ENCODE results near the gene CEBPB. TPM values are rescaled to one million over a fixed set of nuclear protein-coding genes. Genes with fewer than 3 reads are reported as not detected.
"Not testable (repeated sequence)": the region's sequence is repeated elsewhere in the genome, so short reads cannot be mapped to it uniquely, and the experiment has no call there.

Gene CEBPB
- total RNA-seq, 1 donor from 2014 or later, result 59.8 TPM

- ATAC-seq, result no peak
These were observed 19.9 kb upstream of the CEBPB start for GRCh38 chr20:50170549-50171220.

DNA sequence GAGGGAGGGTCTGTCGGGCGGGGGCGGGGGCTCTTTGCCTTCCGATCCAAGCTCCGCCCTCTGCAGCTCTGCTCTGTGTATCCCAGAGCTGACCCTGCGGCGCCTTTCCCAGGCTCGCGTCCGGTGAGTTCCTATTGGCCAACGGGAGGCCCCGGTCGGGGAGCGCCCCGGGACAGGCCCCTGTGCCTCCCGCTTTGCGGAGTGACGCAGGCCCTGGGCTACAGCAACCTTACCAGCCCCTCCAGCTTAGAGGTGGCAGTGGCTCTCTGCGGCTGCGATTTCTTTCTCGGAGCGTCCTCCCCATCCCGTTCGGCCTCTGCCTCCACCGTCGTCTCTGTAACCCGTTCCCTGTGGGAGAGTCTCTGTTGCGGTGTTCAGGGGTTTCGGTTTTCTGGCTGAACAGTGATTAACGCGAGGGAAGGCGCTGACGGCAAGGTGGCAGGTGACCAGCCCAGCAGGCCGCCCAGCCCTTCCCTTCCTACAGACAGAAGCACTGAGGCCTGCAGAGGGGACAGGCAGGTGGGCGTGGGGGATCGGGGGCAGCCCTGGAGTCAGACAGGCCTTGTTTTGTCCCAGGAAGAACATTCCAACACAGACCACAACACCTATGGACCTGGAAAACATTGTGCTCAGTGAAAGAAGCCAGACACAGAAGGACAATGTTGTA is 18.1 kb upstream of the CEBPB start:
- peak; percentile 67 for ATAC-seq

DNA sequence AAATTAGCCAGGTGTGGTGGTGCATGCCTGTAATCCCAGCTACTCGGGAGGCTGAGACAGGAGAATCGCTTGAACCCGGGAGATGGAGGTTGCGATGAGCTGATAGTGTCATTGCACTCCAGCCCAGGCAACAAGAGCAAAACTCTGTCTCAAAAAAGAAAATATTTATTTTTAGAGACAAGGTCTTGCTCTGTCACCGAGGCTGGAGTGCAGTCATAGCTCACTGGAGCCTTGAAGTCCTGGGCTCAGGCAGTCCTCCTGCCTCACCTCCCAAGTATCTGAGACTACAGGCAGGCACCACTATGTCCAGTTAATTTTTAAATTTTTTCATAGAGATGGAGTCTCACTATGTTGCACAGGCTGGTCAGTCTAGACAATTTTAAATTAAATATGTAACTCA is 16.2 kb upstream of the CEBPB start:
- ATAC-seq, result no peak

- no peak for ATAC-seq
These were observed 14.4 kb upstream of the CEBPB start for GRCh38 chr20:50175938-50176933.

DNA sequence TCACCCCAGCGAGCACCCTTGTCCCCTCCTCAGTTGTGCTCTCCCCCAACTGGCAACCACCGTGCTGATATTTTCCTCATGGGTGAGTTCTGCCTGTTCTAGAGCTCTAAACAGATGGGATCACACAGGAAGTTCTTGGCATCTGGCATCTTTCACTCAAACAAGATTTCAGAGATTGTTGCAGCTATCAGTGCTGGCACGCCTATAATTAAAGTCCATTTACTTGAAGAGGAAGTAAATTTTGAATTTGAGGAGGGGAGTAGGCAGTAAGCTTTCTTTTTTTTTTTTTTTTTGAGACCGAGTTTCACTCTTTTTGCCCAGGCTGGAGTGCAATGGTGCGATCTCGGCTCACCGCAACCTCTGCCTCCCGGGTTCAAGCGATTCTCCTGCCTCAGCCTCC is 12.0 kb upstream of the CEBPB start:
- not testable (repeated sequence) for ATAC-seq

DNA sequence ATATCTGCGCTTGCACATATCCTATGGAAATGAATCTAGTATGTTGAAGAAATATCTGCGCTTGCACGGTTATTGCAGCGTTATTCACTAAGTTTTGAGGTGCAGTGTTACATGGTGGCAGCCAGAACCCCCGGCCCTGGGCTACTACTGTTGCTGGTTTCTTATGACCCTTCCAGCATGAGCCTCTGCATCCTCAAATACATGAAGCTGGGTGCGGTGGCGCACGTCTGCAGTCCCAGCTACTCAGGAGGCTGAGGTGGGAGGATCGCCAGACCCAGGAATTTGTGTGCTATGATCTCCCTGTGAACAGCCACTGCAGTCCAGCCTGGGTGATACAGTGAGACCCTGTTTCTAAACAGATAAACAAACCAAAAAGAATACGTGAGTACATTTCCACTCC is 9.3 kb upstream of the CEBPB start:
- no peak for ATAC-seq

DNA sequence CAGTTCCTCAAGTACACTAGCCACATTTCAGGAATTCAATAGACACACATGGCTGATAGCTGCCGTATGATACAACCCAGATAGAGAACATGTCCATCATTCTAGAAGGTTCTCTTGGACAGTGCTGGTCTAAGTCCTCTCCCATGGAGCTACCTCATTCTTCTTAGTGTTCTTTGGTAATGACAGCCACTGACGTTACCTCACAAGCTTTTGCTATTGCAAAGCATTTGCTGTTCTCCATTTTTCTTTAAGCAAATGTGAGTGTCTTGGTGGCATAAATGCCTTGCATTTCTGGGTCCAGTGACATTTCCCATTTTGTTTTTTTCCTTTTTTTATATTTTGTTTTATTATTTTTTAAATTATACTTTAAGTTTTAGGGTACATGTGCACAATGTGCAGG is 8.3 kb upstream of the CEBPB start:
- no peak for ATAC-seq

- ATAC-seq, result no peak
These were observed 5.2 kb upstream of the CEBPB start for GRCh38 chr20:50185426-50185825.

DNA sequence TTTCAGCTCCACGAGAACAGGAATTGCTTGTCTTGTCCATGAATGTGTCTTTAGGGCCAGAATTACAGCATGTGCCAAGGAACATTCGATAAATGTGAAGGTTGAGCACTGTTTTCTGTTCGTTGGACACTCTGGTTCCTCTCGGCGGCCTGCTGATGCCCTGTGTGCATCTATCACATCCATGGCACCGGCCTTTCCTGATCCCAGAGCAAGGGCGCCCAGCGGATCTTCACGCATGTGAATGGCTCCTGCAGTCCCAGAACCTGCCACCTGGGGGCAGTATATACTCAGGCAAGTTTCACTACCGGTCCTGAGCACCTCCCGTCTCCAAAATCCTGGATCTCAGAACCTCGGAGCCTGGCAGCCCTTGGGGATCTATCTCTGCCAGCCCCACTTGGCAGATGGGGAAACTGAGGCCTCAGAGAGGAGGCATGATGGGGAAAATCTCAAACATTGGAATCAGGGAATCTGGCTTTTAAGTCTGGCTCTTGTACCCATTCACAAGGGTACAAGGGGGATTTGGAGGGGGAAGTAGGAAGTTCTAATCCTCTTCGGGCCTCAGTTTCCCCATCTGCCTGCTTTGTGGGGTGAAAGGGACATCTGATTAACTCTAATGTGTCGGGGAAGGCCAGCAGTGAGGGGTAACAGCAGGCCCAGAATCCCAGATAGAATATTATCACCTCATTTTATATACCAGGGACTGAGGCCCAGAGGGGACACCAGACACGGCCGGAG is 4.3 kb upstream of the CEBPB start:
- peak; percentile 60 for ATAC-seq

GRCh38 chr20:50186987-50187402 is 3.6 kb upstream of the CEBPB start:
- ATAC-seq, result no peak

GRCh38 chr20:50187403-50188051 is 3.1 kb upstream of the CEBPB start:
- no peak for ATAC-seq

DNA sequence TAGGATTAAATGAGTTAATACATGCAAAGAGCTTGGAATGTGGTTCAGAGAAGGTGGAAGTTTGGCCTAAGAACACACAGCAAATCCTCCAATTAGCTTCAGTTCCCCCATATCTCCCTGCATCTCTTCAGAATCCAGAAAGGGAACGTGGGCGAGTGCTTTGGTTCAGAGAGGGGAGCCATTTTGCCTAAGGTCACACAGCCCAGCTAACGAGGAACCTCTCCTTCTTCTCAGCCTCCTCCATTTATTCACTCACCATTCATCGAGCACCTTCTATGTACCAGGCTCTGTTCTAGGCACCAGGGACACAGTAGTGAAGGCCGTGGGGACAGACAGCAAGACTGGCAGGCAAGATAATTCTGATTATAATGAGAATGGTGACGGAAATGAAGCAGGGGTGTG is 2.3 kb upstream of the CEBPB start:
- ATAC-seq, result no peak

DNA sequence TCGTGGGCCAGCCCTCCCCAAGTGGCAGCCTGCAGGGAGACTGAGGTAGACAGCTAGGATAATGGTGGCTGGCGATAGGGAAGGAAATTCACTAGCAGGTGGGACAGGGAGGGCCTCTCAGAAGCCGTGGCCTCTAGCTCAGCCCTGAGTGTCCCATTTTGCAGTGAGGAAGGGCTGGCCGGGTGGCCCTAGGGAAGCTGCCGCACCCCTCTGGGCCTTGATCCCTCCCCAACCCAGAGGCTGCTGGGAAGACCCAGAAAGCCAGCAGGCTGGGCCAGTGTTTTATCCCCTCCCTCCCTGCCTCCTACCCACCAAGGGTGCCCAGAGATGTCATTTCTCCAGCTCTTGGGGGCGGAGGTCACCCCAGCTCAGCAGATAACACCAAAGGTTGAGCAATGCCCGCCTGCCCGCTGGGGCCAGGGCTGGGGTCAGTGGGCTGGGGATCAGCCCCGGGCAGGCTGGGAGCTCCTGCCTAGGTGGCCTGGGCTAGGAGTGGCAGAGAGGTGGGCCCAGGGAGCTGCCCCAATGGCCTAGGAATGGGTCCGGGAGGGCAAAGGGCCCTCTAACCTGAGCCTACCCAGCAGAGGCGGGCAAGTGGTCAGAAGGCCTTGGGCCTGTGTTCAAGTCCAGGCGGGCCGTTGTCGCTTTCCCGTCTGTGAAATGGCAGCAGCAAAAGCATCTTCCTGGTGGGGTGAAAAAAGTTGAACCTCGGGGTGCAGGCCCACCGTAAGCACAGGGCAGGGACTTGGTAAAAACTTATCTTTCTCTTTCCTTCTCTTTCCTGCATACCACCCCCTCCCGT is 1.6 kb upstream of the CEBPB start:
- no peak for ATAC-seq

- peak; percentile 30 for ATAC-seq
These were observed 864 bp upstream of the CEBPB start for GRCh38 chr20:50189681-50190250.

GRCh38 chr20:50191065-50191543 is 474 bp downstream of the CEBPB start:
- peak; percentile 24 for ATAC-seq

GRCh38 chr20:50191544-50192363 is 1.1 kb downstream of the CEBPB start:
- peak; percentile 22 for ATAC-seq

DNA sequence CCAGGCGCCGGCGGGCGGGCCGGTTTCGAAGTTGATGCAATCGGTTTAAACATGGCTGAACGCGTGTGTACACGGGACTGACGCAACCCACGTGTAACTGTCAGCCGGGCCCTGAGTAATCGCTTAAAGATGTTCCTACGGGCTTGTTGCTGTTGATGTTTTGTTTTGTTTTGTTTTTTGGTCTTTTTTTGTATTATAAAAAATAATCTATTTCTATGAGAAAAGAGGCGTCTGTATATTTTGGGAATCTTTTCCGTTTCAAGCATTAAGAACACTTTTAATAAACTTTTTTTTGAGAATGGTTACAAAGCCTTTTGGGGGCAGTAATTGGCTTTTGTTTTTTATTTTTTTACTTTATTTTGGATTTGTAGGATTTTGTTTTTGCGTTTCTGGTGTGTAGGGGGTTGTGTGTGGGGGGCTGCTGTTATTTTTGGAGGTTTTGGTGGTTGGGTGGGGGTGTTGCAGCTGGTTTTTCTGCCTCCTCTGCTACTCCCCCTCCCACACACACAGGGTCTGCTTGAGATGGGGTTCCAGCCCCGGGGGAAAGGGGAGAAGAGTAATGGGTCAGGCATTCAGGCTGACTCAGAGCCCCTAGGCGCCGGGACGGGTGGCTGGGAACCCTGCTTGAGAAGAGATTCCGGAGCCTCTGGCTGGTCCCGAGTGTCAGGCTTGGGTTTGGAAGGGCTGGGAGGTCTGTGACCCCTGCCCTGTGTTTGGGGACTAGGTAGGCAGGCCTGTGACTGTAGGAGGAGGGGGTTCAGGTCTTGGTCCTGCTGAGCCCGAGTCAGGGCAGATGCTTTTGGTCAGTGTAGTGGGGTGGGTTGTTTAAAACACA is 2.0 kb downstream of the CEBPB start:
- ATAC-seq, result peak; percentile 57

DNA sequence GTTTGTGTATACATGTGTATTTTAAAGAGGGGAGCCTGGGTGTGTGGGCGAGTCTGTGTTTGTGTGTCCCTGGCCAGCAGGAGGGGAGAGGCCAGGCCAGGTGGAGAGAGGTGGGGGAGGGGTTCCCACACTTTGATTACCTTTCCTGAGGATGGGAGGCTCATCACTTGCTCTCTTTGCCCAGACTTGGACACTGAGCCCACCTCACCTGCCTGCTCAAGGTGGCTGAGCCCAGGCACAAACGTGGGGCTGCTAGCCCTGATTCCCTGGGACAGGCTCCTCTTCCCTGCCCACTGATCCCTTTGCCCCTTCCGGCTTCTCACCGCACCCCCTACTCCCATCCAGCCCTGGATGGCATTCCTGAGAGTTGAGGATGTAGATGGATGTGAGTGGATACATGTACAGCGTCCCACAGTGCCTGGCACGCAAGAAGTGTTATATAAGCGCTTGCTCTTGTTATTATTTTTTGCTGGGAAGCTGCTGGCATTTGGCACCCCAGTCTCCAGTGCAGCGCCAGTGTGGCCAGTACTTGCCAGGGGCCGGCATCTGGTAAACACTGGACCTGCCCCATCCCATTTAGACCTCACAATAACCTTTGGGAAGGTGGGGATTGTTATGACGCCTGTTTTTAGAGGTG is 2.7 kb downstream of the CEBPB start:
- no peak for ATAC-seq

Data from esophagus mucosa (tissue), 1 donor.